Measurements from ENCODE around the gene ICAM2.
"Not testable (repeated sequence)": the region's sequence is repeated elsewhere in the genome, so short reads cannot be mapped to it uniquely, and the experiment has no call there.

The ICAM2 gene

DNA sequence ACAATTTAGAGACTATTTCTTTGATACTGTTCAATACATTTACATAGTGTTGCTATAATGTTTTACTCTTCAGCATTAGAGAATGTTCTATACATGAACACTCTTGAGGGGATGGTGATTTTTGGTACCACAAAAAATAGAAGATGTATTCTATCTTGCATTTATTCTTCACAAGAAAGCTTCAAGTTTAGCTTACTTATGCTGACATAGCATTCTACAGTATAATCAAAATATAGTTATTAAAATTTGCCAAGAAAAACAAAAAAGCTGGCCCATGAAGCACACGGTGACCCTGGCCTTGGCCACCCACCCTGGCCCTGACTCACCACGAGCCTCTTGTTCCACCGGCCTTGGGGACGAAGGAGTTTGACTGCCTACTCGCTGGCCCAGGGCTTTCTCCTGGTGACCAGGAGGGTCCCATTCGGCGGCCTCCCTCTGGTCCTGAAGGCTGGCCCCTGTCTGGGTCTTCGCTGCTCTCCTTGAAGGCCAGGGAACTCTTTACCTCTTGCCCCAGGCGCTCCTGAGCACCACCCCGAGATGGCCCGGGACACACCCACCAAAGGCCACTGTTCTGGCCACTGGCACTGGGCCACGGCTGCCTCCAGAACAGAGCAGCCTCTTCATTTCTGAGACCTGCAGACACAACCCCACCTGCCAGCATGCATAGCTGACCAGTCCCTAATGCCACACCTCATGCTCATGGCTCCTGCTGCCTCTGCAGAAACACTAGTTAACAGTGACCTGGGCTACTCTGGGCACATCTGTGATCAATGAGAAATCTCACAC lies 22.5 kb upstream of the ICAM2 start:
- no peak for DNase-seq

DNA sequence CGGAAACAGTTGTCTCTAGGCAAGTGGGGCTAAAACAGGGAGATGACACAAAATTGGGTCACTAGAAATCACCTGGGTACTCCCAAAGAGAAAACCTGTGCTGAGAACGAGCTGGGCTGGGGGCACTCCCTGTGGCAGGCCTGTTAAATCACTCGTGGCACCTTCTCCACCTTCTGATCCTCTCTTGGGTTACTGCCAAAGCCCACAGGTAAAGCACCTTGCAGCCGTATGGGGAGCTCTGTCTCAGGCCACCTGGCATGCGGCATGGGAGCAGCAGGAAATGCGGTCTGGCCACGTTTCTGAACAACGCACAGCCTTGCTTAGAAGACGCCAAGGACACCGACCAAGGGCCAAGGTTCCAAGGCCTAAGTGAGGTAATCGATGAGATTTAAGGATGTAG lies 21.5 kb upstream of the ICAM2 start:
- no peak for DNase-seq

DNA sequence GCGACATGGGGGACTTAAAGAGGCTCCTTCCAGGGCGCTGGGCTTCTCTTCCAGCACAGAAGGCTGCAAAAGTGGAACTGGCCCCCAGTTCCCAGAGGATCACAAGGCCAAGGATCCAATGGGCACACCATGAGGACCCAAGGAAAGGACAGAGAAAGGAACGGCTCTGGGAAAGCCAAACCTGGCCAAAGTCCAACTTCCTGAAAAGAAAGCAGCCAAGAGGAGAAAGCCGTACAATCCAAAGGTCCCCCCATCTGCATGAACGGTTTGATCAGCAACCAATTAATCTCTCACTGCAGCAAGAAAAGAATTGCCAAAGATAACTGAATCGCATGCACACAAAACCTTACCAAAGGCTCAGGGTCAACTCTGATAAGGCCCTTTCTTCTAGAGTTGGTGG lies 19.8 kb upstream of the ICAM2 start:
- no peak for DNase-seq

DNA sequence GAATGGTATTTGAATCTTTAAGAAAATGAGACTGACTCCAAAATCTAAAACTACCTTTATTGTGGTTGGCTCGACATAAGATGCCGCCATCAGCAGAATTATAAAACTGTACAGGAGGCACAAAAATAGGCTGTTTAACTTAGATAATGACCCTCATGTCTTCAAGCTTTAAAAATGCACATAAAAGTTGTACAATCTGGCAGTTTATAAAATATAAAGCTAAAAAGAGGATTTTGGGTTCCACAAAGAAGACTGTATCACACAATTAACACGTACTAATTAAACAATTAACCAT lies 18.6 kb upstream of the ICAM2 start:
- no peak for DNase-seq

DNA sequence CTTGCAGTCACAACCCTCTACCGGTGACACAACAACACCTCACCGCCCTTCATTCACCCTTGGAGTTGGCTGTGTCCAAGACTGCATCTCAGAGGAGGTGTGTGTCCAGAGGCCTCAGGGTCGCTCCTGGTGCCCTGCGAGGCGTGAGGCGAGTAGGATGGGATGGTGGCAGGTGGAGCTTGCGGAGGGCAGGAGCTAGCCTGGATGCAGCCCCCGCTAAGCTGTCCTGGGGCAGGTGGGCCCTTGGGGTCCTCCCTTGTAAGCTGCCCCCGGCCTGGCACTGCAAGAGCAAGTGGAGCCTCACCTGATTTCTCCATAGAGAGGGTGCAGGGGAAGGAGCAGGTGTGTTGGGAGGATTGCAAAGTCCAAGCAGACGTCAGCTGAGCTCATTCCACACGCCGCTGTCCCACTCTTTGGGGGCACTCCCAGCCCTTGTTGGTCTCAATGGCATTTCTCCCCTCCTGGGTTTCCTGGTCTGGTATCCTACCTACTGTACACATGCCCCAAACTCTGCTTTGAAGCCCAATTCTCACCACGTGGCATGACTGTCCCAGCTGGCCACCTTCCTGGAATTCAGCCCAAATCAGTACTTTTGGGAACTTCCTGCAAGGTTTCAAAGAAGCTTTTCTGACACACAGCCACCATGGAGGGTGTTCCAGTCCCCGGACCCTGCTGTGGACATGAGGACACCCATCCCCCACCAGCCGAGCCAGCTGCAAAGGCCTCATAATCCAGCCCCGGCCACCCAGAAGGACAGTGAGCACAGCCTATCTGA lies 18.1 kb upstream of the ICAM2 start:
- no peak for DNase-seq

DNA sequence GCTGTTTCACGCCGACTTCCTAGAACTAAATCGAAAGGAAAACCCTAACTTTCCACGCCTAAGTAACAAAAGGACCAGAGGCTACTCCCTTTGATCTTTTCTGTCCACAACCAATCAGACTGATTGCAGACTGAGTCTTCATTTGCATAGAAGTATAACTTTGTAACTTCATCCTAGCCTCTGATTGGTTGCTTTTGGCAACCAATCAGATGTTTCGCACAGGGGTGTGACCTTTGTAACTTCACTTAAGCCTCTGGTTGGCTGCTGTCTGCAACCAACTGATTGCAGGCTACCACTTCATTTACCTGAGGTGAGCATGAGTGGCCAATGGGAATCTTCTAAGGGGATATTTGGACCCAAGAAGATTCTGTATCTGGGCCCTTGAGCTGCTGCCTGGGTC lies 17.4 kb upstream of the ICAM2 start:
- no peak for DNase-seq

DNA sequence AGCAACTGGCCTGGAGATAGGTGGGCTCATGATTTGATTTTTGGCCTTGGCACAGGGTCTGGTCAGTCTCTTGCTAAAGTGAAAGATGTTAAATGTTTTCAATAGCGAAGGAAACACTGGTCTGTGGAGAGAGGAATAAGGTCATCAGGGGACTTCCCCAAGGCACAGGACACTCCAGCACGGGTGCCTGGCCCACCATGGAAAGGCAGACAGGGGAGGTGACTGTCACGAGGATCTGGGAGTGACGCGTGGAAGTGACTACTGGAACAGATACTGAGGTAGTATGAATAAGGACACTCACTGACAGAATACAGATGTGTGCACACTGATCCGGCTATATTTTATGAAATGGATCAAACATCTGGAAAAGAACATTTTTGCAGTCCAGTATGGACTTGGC lies 16.7 kb upstream of the ICAM2 start:
- DNase-seq, result no peak

DNA sequence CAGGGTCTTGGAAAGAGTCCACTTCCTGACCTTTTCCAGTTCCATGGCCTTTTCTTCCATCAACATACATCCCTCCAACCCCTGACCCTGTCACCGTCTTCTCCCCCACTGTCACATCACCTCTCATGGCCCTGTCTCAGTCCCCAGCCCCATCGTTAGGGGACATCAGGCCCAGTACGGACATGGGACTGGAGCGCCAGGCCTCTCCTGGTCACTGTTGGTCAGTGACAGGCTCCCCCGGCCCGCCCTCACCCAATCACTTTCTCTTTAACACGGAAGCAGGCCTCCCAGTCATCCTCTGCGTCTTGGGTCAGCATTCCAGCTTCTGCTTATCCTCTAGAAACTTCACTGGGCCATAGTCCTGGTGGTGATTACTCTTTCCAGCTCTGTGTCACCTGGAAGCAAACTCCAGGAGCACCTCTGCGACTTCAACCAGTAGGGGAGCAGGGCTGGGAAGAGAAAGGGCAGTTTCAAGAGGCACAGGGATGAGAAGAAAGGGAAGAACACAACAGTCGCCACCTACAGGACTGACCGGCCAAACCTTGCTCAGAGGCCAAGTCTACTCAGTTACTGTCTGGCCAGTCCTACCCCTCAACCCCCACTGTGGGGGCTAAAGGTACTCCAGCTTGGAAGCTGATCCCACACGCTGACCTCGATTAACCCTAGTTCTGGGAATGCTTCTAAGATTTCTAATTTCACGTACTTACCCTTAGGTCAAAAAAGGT lies 15.9 kb upstream of the ICAM2 start:
- DNase-seq, result no peak

DNA sequence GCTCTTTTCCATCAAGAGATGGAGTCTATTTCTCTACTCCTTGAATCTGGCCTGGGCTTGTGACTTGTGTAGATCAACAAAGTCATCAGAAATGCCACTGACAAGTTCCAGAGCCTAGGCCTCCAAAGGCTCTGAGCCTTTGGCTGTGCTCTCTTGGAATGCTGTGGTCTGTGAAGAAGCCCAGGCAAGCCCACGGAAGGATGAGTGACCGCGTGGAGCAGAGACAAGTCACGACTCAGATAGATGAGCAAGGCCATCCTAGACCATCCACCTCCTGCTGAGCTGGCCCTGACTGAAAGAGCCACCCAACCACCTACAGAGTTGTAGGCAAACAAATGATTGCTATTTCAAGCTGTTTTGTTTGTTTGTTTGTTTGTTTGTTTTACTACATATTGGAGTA lies 11.6 kb upstream of the ICAM2 start:
- peak; percentile 39 for DNase-seq

DNA sequence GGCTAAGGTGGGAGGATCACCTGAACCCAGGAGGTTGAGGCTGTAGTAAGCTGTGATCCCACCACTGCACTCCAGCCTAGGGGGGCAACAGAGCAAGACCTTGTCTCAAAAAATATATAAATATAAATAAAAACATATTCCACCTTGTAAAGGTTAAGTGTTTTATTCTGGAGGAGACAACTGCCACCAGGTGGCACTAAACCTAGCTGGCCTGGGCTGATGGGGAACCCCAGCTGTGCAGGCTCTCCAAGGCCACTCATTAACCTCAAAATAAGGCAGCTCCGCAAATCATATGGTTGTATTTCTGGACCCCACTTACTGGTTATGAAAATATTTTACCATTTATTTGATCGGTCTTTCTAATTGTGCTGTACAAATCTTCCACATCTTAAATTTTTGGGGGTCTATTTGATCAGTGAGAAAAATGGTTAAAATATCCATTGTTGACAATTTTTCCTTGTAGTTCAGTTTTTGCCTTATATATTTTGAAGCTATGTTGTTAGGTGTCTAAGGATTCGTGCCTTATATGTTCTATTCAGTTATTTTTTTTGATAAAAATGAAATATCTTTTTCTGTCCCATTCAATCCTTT lies 8.5 kb upstream of the ICAM2 start:
- peak; percentile 55 for DNase-seq

DNA sequence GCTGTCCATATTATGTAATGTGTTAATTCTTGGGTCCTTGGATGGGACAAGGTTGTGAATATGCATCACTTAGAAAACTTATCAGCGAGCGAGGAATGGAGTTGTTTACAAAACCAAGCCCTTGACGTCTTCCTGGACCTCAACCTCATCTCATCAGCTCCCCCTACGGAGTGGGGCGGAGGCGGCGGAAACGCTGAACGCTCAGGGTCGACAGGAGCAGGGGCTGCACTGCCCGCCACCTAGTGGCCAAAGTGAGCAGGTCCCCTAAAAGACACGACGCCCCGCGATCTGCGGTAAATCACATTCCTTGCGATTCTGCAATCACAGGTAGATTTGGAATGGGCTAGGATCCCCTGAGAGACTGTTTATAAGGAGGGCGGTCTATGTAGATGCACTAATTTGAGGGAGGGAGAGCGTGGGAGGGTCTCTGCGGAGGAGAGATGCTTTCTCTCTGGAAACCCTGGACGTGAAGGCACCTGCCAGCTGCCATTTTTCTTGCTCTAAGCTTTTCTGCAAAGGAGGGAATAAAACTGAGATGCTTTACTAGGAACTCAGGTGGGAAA lies 5.4 kb upstream of the ICAM2 start:
- peak; percentile 68 for DNase-seq

DNA sequence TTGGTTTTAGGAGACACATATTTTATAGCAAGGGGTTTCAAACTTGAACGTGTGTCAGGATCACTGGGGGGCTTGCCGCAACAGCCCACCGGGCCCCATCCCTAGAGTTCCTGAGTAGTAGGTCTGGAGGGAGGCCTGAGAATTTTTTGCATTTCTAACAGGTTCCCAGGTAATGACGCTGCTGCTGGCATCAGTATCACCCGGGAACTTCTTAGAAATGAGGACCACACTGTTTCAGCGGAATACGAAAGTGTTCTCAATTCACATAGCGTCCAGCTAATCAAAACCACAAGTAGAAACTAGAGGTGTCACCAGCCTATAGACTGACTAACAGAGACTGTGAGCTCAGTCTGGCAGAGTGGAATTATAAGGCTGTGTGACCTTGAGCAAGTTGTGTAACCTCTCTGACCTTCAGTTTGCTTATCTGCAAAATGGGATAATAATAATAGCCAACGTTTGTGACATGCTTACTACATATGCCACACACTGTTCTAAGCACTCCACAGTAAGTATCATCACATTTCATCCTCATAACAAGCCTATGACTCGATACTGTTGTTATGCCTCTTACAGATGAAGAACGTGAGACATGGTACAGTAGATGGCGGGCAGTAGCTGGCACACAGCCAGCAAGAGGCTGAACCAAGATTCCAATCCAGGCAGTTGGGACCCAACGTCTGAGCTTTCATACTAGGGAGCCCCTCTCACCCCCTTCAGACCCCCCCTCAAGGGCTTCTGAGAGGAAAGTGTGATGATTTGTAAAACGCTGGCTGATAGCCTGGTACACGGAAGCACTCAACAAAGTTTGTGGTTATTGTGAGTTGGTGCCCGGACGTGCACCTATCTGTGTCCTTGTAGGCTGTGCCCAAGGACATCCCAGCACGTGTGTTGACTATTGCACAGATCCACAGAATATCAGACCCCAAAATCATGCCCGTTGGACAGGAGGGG lies 4.6 kb upstream of the ICAM2 start:
- peak; percentile 18 for DNase-seq

DNA sequence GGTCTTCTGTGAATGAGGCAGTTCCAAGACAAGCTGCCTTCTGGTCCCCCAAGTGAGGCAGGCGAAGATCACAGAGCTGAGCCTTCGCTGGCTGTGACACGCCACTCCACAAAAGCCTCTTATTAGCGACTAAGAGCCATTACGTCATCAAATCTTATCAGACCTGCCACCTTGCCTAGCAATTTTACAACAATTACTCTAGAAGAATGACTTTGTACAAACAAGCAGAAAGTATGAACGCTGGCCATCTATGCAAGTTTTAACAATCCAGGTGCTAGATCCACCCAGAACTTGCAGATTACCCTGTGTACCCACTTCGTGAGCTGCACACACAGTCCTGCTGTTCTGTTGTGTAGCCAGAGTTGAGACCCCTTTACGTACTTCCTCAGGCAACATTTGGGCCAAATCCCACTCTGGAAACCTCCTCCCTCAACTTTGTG lies 3.8 kb upstream of the ICAM2 start:
- DNase-seq, result no peak

DNA sequence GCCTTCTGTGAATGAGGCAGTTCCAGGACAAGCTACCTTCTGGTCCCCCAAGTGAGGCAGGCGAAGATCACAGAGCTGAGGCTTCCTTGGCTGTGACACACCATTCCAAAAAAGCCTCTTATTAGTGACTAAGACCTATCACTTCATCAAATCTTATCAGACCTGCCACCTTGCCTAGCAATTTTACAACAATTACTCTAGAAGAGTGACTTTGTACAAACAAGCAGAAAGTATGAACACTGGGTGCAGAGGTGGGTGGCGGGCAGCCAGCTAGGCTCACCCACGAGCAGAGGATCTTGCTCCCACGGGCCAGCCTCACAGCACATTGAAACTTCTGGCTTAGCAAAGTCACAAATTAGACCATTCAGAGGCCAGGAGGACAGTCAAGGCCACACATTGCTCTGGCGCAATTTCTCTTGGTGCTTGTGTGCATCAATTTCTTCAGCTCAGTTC lies 2.2 kb upstream of the ICAM2 start:
- DNase-seq, result no peak

DNA sequence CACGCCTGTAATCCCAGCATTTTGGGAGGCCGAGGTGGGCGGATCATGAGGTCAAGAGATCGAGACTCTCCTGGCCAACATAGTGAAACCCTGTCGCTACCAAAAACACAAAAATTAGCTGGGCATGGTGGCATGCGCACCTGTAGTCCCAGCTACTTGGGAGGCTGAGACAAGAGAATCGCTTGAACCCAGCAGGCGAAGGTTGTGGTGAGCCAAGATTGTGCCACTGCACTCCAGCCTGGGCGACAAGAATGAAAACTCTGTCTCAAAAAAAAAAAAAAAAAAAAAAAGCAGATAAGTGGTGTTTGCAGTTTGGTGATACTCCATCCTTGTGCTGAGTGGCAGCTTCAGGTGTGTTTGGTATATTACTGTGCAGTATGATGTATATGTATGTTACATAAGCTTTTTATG lies 877 bp downstream of the ICAM2 start:
- not testable (repeated sequence) for DNase-seq

DNA sequence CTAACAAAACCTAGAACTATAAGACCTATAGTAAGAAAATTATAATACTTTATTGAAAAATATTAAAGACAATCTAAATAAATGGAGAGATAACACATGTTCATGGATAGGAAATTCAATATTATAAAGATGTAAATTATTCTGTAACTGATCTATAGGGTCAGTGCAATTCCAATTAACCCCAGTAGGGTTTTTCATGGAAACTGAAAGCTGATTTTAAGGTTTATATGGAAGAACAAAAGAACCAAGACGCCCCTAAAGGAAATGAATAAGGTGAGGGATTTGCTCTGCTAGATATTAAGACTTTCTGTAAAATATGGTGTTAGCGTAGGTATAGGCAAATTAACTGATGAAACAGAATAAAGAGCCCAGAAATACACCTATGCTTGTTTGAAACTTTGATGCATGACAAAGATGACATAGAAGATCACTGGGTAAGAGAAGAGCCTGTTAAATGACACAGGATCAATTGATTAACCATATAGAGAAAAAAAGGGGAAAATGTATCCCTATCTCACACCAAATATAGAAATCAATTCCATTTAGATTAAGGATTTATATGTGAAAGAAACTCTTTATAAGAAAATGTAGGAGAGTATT lies 3.0 kb downstream of the ICAM2 start:
- no peak for DNase-seq

DNA sequence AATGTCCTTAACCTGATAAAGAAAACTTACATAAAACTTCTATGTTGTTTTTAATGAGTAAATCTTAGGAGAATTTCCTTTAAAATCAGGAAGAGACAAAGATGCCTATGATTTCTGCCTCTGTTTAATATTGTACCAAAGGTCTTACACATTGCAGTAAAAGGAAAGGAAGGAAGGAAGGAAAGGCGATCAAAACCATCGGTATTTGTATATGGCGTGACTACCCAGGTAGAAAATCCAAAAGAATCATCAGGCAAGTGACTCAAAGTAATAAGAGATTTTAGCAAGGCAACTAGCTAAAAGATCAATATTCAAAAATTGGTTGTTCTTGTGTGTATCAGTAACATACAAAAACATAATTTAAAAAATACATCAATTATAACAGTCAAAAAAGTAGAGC lies 3.5 kb downstream of the ICAM2 start:
- no peak for DNase-seq

DNA sequence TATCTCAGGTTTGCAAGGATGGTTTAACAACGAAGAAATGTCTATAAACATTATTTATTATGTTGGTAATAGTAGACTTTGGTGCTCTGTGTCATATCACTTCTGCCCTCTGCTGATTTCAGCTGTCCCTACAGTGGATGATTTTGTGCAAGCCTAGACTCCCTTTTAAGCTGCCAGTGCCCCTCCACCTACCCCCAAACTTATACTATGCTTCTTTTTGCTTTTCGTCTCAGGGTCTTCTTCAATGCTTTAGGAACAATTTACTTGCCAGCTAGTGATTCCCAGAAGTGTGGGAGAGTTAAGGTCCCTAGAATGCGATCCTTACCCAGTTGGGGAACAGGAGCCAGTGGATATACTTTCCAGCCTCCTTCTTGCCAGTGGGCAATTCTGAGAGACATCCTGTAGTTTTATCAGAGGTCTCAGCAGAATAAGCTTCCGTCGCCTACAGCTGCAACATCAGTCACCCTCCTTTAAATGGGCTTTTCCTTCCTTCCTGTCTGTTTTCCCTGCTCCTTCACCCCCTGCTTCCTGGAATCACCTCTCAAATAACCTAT lies 4.1 kb downstream of the ICAM2 start:
- DNase-seq, result no peak

DNA sequence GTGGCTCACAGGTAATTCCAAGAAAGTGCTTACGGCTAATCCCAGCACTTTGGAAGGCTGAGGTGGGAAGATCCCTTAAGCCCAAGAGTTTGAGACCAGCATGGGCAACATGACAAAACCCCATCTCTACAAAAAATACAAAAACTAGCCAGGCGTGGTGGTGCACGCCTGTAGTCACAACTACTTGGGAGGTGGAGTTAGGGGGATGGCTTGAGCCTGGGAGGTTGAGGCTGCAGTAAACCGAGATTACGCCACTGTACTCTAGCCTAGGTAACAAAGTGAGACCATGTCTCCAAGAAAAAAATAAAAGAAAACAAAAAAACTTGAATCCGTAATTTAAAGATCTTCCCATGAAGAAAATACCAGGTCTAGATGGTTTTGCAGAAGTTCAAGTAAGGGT lies 5.0 kb downstream of the ICAM2 start:
- no peak for DNase-seq

DNA sequence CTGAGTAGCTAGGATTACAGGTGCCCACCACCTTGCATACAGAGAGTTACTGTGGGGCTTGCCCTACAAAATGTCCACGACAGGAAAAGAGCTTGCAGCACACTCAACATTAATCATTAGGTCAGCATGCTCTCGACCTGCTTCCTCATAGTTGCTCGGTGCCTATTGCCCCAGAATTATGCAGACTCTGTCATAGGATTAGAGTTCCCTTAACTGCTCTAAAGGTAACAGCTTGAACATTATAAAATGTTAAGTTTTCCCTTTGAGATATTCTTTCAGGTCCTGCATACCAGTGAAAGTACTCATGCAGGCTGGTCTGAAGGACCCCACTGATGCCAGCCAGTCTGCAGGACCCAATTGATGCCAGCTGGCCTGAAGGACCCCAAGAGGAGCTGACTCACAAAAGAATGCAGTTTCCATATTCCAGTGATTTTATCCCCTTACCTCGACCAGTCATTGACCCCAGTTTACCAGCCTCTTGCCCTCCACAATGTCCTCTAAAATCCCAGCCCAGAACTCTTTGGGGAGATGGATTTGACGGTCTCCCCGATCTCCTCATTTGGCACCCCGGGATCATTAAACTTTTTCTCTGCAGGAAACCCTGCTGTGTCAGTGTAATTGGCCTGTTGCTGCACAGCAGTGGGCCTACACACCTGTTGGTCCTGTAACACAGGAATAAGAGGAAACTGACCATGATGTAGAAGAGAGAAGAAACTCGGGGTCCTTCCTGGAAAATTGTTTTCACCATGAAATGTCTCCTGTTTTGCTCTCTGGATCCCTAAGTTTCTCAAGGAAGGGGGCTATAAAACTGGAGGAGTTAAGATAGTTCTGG lies 10.6 kb downstream of the ICAM2 start:
- DNase-seq, result no peak
